HEK293 (cell line): ENCODE measurements around the gene ARHGAP25.
A peak's percentile ranks its signal among the peaks of the same experiment; 100 is the strongest.

Experiments
- CTCF ChIA-PET: fragments of 350-600 bp; formaldehyde crosslinking; extraction: SDS; loops from one replicate; lab custom pipeline; 2021; ENCODE audit warnings: antibody characterized with exemption; lab: Yijun Ruan, JAX
- POLR2A ChIA-PET: fragments of 300-600 bp; formaldehyde crosslinking; extraction: SDS; loops from one replicate; lab custom pipeline; 2020; ENCODE audit warnings: antibody characterized with exemption, inconsistent platforms; lab: Yijun Ruan, JAX
- H3K27ac ChIP-seq: fragments of 200-500 bp; sonication (Bioruptor generic); 2 replicates; pipeline ENCODE4 v1.5.1; 2014; ENCODE audit warnings: low read depth, low read length, control low read depth, inconsistent platforms; ENCODE audit errors: extremely low read depth
- H3K36me3 ChIP-seq, 2 experiments: fragments of 200-500 bp in 1 of 2; sonication (Bioruptor generic) in 1 of 2; 1 replicate in 1 of 2; 2 replicates in 1 of 2; pipeline ENCODE4 v1.5.1; 2014 to 2017; ENCODE audit warnings: inconsistent platforms in 2 of 2, low read length in 2 of 2; ENCODE audit not compliant: control insufficient read depth in 2 of 2, insufficient read depth in 1 of 2
- H3K4me1 ChIP-seq: fragments of 200-500 bp; sonication (Bioruptor generic); 2 replicates; pipeline ENCODE4 v1.5.1; 2014; ENCODE audit warnings: mild to moderate bottlenecking, low read length, inconsistent platforms; ENCODE audit not compliant: control insufficient read depth, insufficient read depth
- H3K4me3 ChIP-seq: 2 replicates; pipeline ENCODE4 v1.5.1; 2011; ENCODE audit warnings: low read depth, mild to moderate bottlenecking, control low read depth, low read length, moderate library complexity
- H3K9me3 ChIP-seq: fragments of 200-500 bp; sonication (Bioruptor generic); 2 replicates; pipeline ENCODE4 v1.5.1; 2014; ENCODE audit warnings: low read depth, low read length, inconsistent platforms; ENCODE audit not compliant: control insufficient read depth, insufficient read depth
- EGR2 ChIP-seq: fragments of 450-650 bp; formaldehyde crosslinking; IDR thresholded peaks from 2 replicates; pipeline ENCODE4 v1.5.1; 2016; ENCODE audit warnings: low read depth, missing biosample characterization, missing genetic modification characterization
- KLF9 ChIP-seq: fragments of 450-650 bp; formaldehyde crosslinking; IDR thresholded peaks from 2 replicates; pipeline ENCODE4 v1.5.1; 2016; ENCODE audit warnings: missing biosample characterization, missing genetic modification characterization, low read depth
- SCRT2 ChIP-seq: fragments of 450-650 bp; formaldehyde crosslinking; IDR thresholded peaks from 2 replicates; pipeline ENCODE4 v1.5.1; 2016; ENCODE audit warnings: missing biosample characterization, missing genetic modification characterization
- SP2 ChIP-seq: fragments of 450-650 bp; formaldehyde crosslinking; IDR thresholded peaks from 2 replicates; pipeline ENCODE4 v1.5.1; 2016; ENCODE audit warnings: missing biosample characterization, missing genetic modification characterization
- SP7 ChIP-seq: fragments of 450-650 bp; formaldehyde crosslinking; IDR thresholded peaks from 2 replicates; pipeline ENCODE4 v1.5.1; 2016; ENCODE audit warnings: missing biosample characterization, missing genetic modification characterization
- TRIM28 ChIP-seq: IDR thresholded peaks from 2 replicates; pipeline ENCODE4 v1.6.1; 2011; ENCODE audit warnings: low read length, control low read depth, borderline replicate concordance
- ZBTB44 ChIP-seq: fragments of 450-650 bp; IDR thresholded peaks from 2 replicates; pipeline ENCODE4 v1.5.1; 2018; ENCODE audit warnings: missing biosample characterization, mild to moderate bottlenecking, missing genetic modification characterization
- ZBTB7A ChIP-seq: fragments of 450-650 bp; formaldehyde crosslinking; IDR thresholded peaks from 2 replicates; pipeline ENCODE4 v1.5.1; 2016; ENCODE audit warnings: low read depth, missing biosample characterization, missing genetic modification characterization
- ZFHX2 ChIP-seq: fragments of 450-650 bp; formaldehyde crosslinking; conservative IDR thresholded peaks from 2 replicates; pipeline ENCODE4 v1.5.1; 2016; ENCODE audit warnings: missing biosample characterization, missing genetic modification characterization
- ZNF18 ChIP-seq: fragments of 450-650 bp; formaldehyde crosslinking; IDR thresholded peaks from 2 replicates; pipeline ENCODE4 v1.5.1; 2016; ENCODE audit warnings: missing biosample characterization, missing genetic modification characterization
- ZNF19 ChIP-seq: fragments of 450-650 bp; formaldehyde crosslinking; IDR thresholded peaks from 2 replicates; pipeline ENCODE4; 2016; ENCODE audit warnings: missing biosample characterization, missing genetic modification characterization, low read depth
- ZNF202 ChIP-seq: fragments of 450-650 bp; formaldehyde crosslinking; IDR thresholded peaks from 2 replicates; pipeline ENCODE4 v1.5.1; 2016; ENCODE audit warnings: missing biosample characterization, missing genetic modification characterization, borderline replicate concordance
- ZNF354C ChIP-seq: fragments of 450-650 bp; formaldehyde crosslinking; IDR thresholded peaks from 2 replicates; pipeline ENCODE4 v1.5.1; 2016; ENCODE audit warnings: missing biosample characterization, missing genetic modification characterization, low read depth, borderline replicate concordance
- ZNF48 ChIP-seq: fragments of 450-650 bp; formaldehyde crosslinking; IDR thresholded peaks from 2 replicates; pipeline ENCODE4 v1.5.1; 2016; ENCODE audit warnings: missing biosample characterization, missing genetic modification characterization
- ZNF549 ChIP-seq: fragments of 450-650 bp; IDR thresholded peaks from 2 replicates; pipeline ENCODE4 v1.5.1; 2018; ENCODE audit warnings: missing biosample characterization, missing genetic modification characterization, mild to moderate bottlenecking, inconsistent platforms, moderate library complexity
- ZNF623 ChIP-seq: fragments of 450-650 bp; formaldehyde crosslinking; IDR thresholded peaks from 2 replicates; pipeline ENCODE4 v1.5.1; 2016; ENCODE audit warnings: missing biosample characterization, missing genetic modification characterization
- ZNF629 ChIP-seq: fragments of 450-650 bp; formaldehyde crosslinking; IDR thresholded peaks from 2 replicates; pipeline ENCODE4 v1.5.1; 2017; ENCODE audit warnings: missing biosample characterization, missing genetic modification characterization
- ZNF677 ChIP-seq: fragments of 450-650 bp; IDR thresholded peaks from 2 replicates; pipeline ENCODE4 v1.5.0; 2018; ENCODE audit warnings: missing biosample characterization, mild to moderate bottlenecking, missing genetic modification characterization, moderate library complexity
- ZNF707 ChIP-seq: fragments of 450-650 bp; formaldehyde crosslinking; IDR thresholded peaks from 2 replicates; pipeline ENCODE4 v1.5.1; 2016; ENCODE audit warnings: missing biosample characterization, missing genetic modification characterization
- ZSCAN16 ChIP-seq: fragments of 450-650 bp; formaldehyde crosslinking; IDR thresholded peaks from 2 replicates; pipeline ENCODE4 v1.5.1; 2016; ENCODE audit warnings: missing biosample characterization, missing genetic modification characterization
- TF ChIP-seq, protein P1 (sequence below): fragments of 450-650 bp; formaldehyde crosslinking; IDR thresholded peaks from 2 replicates; pipeline ENCODE4 v1.5.1; 2017; ENCODE audit warnings: missing biosample characterization, missing genetic modification characterization
- TF ChIP-seq, protein P2 (sequence below): fragments of 450-650 bp; formaldehyde crosslinking; IDR thresholded peaks from 2 replicates; pipeline ENCODE4 v1.5.0; 2017; ENCODE audit warnings: missing biosample characterization, missing genetic modification characterization, borderline replicate concordance
- TF ChIP-seq, protein P3 (sequence below): fragments of 450-650 bp; formaldehyde crosslinking; IDR thresholded peaks from 2 replicates; pipeline ENCODE4 v1.5.1; 2017; ENCODE audit warnings: missing biosample characterization, missing genetic modification characterization
- TF ChIP-seq, protein P4 (sequence below): fragments of 450-650 bp; formaldehyde crosslinking; IDR thresholded peaks from 2 replicates; pipeline ENCODE4 v1.5.1; 2016; ENCODE audit warnings: missing biosample characterization, missing genetic modification characterization

Gene ARHGAP25

DNA sequence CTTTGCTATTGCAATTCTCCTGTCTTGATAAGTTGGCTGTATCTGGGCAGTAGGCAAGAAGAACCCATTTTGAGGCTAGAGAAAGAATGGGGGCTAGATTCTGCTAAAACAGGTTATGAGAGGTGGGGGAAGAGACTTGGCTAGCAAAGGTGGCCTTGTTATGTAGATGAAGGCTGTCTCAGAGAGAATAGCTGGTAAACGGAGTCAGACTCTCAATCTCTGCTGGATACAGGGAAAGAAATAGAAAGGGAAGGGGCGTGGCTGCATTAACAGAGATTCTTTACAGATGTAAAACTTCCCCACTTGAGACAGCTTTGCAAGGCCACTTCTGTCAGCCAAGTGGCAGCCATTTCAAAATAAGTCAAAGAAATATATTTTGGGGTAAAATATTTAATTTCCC lies 38.1 kb upstream of the ARHGAP25 start:
- no peak overlapping the region for H3K27ac ChIP-seq
- CTCF ChIA-PET = interaction anchor here (1.1 kb wide), 2 partner anchors 13 to 233 kb away, joined by 3 to 4 read pairs; no protein-coding TSS in a partner anchor

GRCh38 chr2:68698567-68699377 lies 35.8 kb upstream of the ARHGAP25 start:
- ChIA-PET POLR2A (no interaction called here), CTCF (no interaction called here)
- no peaks in the 10 kb centered on the region for H3K9me3 ChIP-seq
- H3K27ac ChIP-seq = no peak overlapping the region
- H3K36me3 ChIP-seq = no peaks in the 10 kb centered on the region
- no peak overlapping the region for H3K4me3 ChIP-seq
- no peaks in the 10 kb centered on the region for H3K4me1 ChIP-seq
- TF ChIP-seq, protein P1, sequence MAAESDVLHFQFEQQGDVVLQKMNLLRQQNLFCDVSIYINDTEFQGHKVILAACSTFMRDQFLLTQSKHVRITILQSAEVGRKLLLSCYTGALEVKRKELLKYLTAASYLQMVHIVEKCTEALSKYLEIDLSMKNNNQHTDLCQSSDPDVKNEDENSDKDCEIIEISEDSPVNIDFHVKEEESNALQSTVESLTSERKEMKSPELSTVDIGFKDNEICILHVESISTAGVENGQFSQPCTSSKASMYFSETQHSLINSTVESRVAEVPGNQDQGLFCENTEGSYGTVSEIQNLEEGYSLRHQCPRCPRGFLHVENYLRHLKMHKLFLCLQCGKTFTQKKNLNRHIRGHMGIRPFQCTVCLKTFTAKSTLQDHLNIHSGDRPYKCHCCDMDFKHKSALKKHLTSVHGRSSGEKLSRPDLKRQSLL (tag by site-specific recombination) = no peak
- TF ChIP-seq TRIM28 = no peak
- peak; percentile 76 for TF ChIP-seq ZFHX2
- TF ChIP-seq EGR2 = peak; percentile 60; the same call in 1 of the 2 replicates
- TF ChIP-seq ZNF19 (tag by site-specific recombination) = no peak
- TF ChIP-seq, protein P2, sequence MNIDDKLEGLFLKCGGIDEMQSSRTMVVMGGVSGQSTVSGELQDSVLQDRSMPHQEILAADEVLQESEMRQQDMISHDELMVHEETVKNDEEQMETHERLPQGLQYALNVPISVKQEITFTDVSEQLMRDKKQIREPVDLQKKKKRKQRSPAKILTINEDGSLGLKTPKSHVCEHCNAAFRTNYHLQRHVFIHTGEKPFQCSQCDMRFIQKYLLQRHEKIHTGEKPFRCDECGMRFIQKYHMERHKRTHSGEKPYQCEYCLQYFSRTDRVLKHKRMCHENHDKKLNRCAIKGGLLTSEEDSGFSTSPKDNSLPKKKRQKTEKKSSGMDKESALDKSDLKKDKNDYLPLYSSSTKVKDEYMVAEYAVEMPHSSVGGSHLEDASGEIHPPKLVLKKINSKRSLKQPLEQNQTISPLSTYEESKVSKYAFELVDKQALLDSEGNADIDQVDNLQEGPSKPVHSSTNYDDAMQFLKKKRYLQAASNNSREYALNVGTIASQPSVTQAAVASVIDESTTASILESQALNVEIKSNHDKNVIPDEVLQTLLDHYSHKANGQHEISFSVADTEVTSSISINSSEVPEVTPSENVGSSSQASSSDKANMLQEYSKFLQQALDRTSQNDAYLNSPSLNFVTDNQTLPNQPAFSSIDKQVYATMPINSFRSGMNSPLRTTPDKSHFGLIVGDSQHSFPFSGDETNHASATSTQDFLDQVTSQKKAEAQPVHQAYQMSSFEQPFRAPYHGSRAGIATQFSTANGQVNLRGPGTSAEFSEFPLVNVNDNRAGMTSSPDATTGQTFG = no peak
- peak; percentile 83 for TF ChIP-seq SP7 (tag by site-specific recombination)
- TF ChIP-seq, protein P3, sequence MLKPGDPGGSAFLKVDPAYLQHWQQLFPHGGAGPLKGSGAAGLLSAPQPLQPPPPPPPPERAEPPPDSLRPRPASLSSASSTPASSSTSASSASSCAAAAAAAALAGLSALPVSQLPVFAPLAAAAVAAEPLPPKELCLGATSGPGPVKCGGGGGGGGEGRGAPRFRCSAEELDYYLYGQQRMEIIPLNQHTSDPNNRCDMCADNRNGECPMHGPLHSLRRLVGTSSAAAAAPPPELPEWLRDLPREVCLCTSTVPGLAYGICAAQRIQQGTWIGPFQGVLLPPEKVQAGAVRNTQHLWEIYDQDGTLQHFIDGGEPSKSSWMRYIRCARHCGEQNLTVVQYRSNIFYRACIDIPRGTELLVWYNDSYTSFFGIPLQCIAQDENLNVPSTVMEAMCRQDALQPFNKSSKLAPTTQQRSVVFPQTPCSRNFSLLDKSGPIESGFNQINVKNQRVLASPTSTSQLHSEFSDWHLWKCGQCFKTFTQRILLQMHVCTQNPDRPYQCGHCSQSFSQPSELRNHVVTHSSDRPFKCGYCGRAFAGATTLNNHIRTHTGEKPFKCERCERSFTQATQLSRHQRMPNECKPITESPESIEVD (tag by site-specific recombination) = no peak
- TF ChIP-seq SCRT2 (tag by site-specific recombination) = no peak

More for the DNA sequence above, 38.1 kb upstream of the ARHGAP25 start:
- TF ChIP-seq KLF9 (tag by site-specific recombination) (no peak), SP2 (tag by site-specific recombination) (no peak), ZNF707 (tag by site-specific recombination) (no peak), ZBTB44 (no peak), ZSCAN16 (tag by site-specific recombination) (no peak), ZNF354C (tag by site-specific recombination) (no peak), ZNF18 (tag by site-specific recombination) (no peak), ZNF677 (no peak), SCRT2 (tag by site-specific recombination) (no peak), ZNF623 (tag by site-specific recombination) (no peak), ZNF629 (no peak), ZNF202 (no peak), ZNF549 (no peak), ZBTB7A (tag by site-specific recombination) (no peak), ZNF48 (no peak)
- TF ChIP-seq, protein P2 = no peak
- TF ChIP-seq, protein P4, sequence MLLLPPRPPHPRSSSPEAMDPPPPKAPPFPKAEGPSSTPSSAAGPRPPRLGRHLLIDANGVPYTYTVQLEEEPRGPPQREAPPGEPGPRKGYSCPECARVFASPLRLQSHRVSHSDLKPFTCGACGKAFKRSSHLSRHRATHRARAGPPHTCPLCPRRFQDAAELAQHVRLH = no peak
- H3K9me3 ChIP-seq = no peaks in the 10 kb centered on the region
- H3K36me3 ChIP-seq = no peaks in the 10 kb centered on the region
- H3K4me3 ChIP-seq = no peak overlapping the region
- POLR2A ChIA-PET = no interaction called here
- H3K4me1 ChIP-seq = peaks cover 2% of the 10 kb centered on the region; the same call in 1 of the 2 replicates
